ENCODE data around the gene DNAH12.

The DNAH12 gene

GRCh38 chr3:57538465-57538864, 5.7 kb downstream of the DNAH12 start:
- TF ChIP-seq ZFX (IDR thresholded peaks at IDR 0.05; ENCODE audit: borderline replicate concordance) (no peak), CTCF (IDR thresholded peaks at IDR 0.05) (no peak)
- H3K27ac ChIP-seq: peak overlapping the region; percentile 25; the same call in 1 of the 2 replicates

- H3K27ac ChIP-seq: peak overlapping the region; percentile 48
Observed at GRCh38 chr3:57530071-57530608, 14.0 kb downstream of the DNAH12 start.

GRCh38 chr3:57518276-57518915, 25.7 kb downstream of the DNAH12 start:
- TF ChIP-seq CTCF (IDR thresholded peaks at IDR 0.05) (no peak), ZFX (IDR thresholded peaks at IDR 0.05; ENCODE audit: borderline replicate concordance) (no peak)
- no peak overlapping the region for H3K27ac ChIP-seq

More at GRCh38 chr3:57530071-57530608, 14.0 kb downstream of the DNAH12 start:
- TF ChIP-seq ZFX (IDR thresholded peaks at IDR 0.05; ENCODE audit: borderline replicate concordance): no peak
- TF ChIP-seq CTCF (IDR thresholded peaks at IDR 0.05): peak; percentile 16; the same call in 1 of the 2 replicates

GRCh38 chr3:57512166-57512565, 32.0 kb downstream of the DNAH12 start:
- H3K27ac ChIP-seq: no peak overlapping the region
- TF ChIP-seq CTCF (IDR thresholded peaks at IDR 0.05) (no peak), ZFX (IDR thresholded peaks at IDR 0.05; ENCODE audit: borderline replicate concordance) (no peak)

- TF ChIP-seq ZFX (IDR thresholded peaks at IDR 0.05; ENCODE audit: borderline replicate concordance): no peak
- no peak for TF ChIP-seq CTCF (IDR thresholded peaks at IDR 0.05)
Observed at GRCh38 chr3:57505901-57506300, 38.2 kb downstream of the DNAH12 start.

GRCh38 chr3:57500506-57500905, 43.6 kb downstream of the DNAH12 start:
- TF ChIP-seq ZFX (IDR thresholded peaks at IDR 0.05; ENCODE audit: borderline replicate concordance) (no peak), CTCF (IDR thresholded peaks at IDR 0.05) (no peak)
- H3K27ac ChIP-seq: no peak overlapping the region

More at GRCh38 chr3:57505901-57506300, 38.2 kb downstream of the DNAH12 start:
- no peak overlapping the region for H3K27ac ChIP-seq

GRCh38 chr3:57497904-57498303, 46.2 kb downstream of the DNAH12 start:
- no peak overlapping the region for H3K27ac ChIP-seq
- no peak for TF ChIP-seq CTCF (IDR thresholded peaks at IDR 0.05)
- TF ChIP-seq ZFX (IDR thresholded peaks at IDR 0.05; ENCODE audit: borderline replicate concordance): no peak

All from 22Rv1 (cell line).